DMS79 (cell line): ENCODE measurements around the gene NDUFA8.

ENCODE experiments used
- DNase-seq: peaks from one replicate; lab custom pipeline; 2025; lab: John Stamatoyannopoulos, UW

The NDUFA8 gene

DNA sequence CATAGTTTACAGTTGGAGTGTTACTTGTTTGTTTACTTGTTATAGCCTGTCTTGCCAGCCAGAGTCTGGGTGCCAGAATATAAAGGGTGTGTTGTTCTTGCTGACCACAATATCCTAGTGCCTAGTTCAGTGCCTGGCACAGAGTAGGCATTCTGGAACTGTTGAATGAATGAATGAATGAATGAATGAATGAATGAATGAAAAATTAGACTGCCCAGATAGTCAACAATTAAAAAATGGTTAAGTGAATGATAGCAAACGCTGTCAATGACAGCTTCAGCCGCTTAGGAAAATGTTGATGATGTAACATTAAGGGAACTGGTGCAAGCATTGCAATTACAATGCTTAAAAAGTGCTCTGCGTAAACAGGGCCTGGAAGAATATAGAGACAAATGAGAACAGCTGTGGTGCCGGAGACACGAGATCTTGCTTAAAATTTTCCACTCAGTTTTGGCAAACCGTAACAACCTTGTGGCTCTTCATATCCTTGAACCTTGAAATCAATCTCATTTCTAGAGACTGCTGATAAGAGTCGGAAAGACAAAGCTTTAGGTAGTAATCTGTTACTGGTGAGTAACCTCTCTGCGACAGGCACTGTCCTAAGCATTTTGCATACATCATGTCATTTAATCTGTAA, 61.8 kb downstream of the NDUFA8 start:
- DNase-seq: no peak

DNA sequence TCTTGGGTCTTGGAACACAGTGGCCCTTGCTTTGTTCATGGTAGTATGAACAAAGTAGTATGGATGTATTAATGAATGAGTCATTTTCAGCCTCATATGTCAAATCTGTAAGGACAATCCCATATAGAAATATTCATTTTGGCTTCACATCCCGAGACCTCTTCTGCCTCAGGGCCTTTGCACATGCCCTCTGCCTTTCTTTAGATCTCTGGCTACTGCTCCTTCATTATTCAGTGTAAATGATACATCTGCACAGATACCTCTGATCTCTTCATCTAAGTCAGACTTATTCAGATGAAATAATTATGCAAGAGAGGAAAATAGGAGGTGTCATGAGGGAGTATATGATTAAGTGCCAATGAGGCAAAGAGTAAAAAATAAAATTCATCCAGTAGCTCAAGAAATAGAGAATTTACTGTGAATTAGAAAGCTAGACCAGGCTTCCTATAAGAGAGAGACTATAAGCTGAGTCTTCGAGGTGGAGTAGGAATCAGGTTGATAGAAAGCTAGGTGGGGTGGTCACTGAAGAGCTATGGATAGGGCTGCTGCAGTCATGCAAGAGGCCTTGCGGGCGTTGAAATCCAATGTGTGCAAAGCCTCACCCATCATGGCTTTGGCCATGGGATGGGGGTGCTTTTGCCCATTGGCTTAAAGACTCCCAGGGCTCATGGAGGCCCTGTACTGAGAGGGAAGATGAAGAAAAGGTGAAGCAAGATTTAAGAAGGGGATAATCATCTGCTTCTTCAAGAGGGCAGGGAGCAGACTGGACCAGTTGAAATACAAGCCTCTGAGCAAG, 62.8 kb downstream of the NDUFA8 start:
- no peak for DNase-seq

DNA sequence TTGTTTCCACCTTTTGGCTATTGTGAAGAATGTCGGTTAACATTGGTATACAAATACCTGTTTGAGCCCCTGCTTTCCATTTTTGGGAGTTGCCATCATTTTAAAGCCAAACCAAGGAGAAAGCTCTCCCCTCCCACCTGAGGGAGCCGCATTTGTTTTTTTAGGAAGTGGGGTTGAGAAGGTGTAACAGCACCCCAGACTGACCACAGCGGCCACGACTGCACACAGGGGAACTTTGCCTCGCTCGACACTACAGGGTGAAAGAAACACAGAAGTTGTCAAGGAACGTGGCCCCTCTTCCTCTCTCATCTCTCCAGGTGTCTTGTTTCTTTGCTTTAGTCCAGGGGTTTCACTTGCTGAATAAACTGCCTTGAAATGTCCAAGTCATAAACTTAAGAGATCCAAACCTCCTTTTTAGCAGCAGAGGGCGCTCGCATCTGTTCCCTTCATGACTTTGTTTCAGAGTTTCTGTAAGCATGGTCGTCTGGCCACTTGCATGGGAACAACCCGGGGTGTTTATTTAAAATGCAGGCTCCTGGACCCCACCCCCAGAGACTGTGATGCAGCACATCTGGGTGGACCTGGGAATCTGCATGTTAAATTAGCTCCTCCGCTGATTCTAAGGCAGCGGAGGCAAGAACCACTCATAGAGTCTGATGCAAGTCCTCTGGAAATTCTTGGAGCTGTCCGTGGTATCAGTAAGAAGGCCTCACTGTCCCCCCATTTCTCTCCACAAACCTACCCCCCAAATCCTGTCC, 64.4 kb downstream of the NDUFA8 start:
- no peak for DNase-seq
